Heart left ventricle (tissue), 16 donors: ENCODE results near the gene PADI4. TPM values are rescaled to one million over a fixed set of nuclear protein-coding genes. Genes with fewer than 3 reads are reported as not detected.
A peak's percentile ranks its signal among the peaks of the same experiment; 100 is the strongest.

Experiments used
- ATAC-seq, 4 donors: fragments of 200-7000 bp; cut with Tn5 transposase; one replicate each; pipeline ENCODE4 v1.9.1; 2020 to 2022; ENCODE audit warnings: moderate library complexity in 4 of 4, mild to moderate bottlenecking in 3 of 4, moderate number of reproducible peaks in 1 of 4
- DNase-seq, 5 donors: peaks; one replicate each; pipeline ENCODE4 v3.0.0-alpha.2; 2020
- H3K27ac ChIP-seq, 12 donors: fragments of 200-600 bp; sonication (generic) in 4 of 12; one replicate each; pipeline versions ENCODE4 v1.5.0 to v1.8.0; 2016 to 2022; ENCODE audit warnings: mild to moderate bottlenecking in 2 of 12
- H3K27me3 ChIP-seq, 9 donors: fragments of 200-600 bp; sonication (generic) in 2 of 9; one replicate each; pipeline versions ENCODE4 v1.5.1 to v1.8.0; 2016 to 2022; ENCODE audit warnings: mild to moderate bottlenecking in 3 of 9
- H3K36me3 ChIP-seq, 9 donors: fragments of 200-600 bp; sonication (generic) in 2 of 9; one replicate each; pipeline versions ENCODE4 v1.5.0 to v1.8.0; 2018 to 2022; ENCODE audit warnings: mild to moderate bottlenecking in 2 of 9
- H3K4me1 ChIP-seq, 12 donors: fragments of 200-600 bp; sonication (generic) in 4 of 12; one replicate each; pipeline versions ENCODE4 v1.5.0 to v1.8.0; 2016 to 2022; ENCODE audit warnings: mild to moderate bottlenecking in 3 of 12
- H3K4me3 ChIP-seq, 12 donors: fragments of 200-600 bp; sonication (generic) in 4 of 12; one replicate each; pipeline versions ENCODE4 v1.5.0 to v1.8.0; 2017 to 2022; ENCODE audit warnings: mild to moderate bottlenecking in 9 of 12, moderate library complexity in 4 of 12
- H3K9me3 ChIP-seq, 12 donors: fragments of 200-600 bp; sonication (generic) in 4 of 12; one replicate each; pipeline versions ENCODE4 v1.5.0 to v1.8.0; 2016 to 2022; ENCODE audit warnings: mild to moderate bottlenecking in 1 of 12
- CTCF ChIP-seq, 12 donors: fragments of 200-600 bp; sonication (generic) in 4 of 12; IDR thresholded peaks; one replicate each; pipeline versions ENCODE4 v1.5.0 to v1.8.0; 2018 to 2022; ENCODE audit warnings: antibody characterized with exemption in 12 of 12, mild to moderate bottlenecking in 5 of 12
- POLR2A ChIP-seq, 2 donors: fragments of 450-650 bp; IDR thresholded peaks; one replicate each; pipeline ENCODE4 v1.6.1; 2017; ENCODE audit warnings: antibody characterized with exemption in 2 of 2, mild to moderate bottlenecking in 2 of 2, moderate library complexity in 2 of 2
- WGBS, 4 donors: extraction: QIAGEN DNeasy Blood & Tissue Kit in 2 of 4; methylation state at CpG; one replicate each; pipeline versions ENCODE4 v1.1.5 to v1.1.7; 2013 to 2018; 5-methylcytosine and 5-hydroxymethylcytosine counted together
- intact Hi-C, 10 donors: fragments of 100-400 bp; cut with DNase I; formaldehyde crosslinking; loops; one replicate each; pipeline versions ENCODE4 v1.11.1 to v1.14.2; 2022
- polyA plus RNA-seq, 2 donors: library from polyadenylated mRNA; stranded (reverse); fragments of 200-250 nt; gene quantifications; one replicate each; pipeline ENCODE4 v1.2.3, GENCODE V29; 2013
- total RNA-seq, 9 donors: library from RNA; depleted of rRNA in 2 of 9; stranded (reverse); fragments of >200 nt in 2 of 9; fragmentation: NEBNext Ultra II Directional in 3 of 9; extraction: Animal tissue kit (Norgen Biotek cat#: 25700) in 3 of 9; gene quantifications; one replicate each; pipeline versions ENCODE4 v1.1.0 to v1.2.4, GENCODE V29; 2016 to 2023
- donor health status: ischemic (EF 13 %, LVEDD 7.1; RV severe dilation, severe dysfunction).
- donor health status: healthy with polysubstance abuse.
- donor health status: DM: no; HTN: yes; CAD: no.
- donor health status: DM: no; HTN: no; CAD: no.
- donor health status: ischemic (EF 25% LVEDD 6.9; RV normal size, moderate dysfunction).
- donor health status: ischemic (EF 25% LVEDD 5.7; RV mildly dilated, moderate dysfunction).
- donor health status: healthy.
- donor health status: DM: yes; HTN: yes; CAD: no.
- donor health status: ischemic (EF 35%, LVEDD 5.7; RV mildly dilated, moderate dysfunction).
- donor health status: nonischemic (EF 11% LVEDD 7.7; RV severe dilation, severe dysfunction).
- donor health status: DM: yes; HTN: yes; CAD: no.
- donor health status: PGD.
- donor health status: ischemic (EF 29% LVEDD 5.4; RV normal size, mild dysfunction).
- donor health status: nonischemic (EF 23%, LVEDD 6.1; RV moderate dilation, normal function).

Gene PADI4
- total and polyA plus RNA-seq, 11 donors, result 0.08 to 2.3 (median 0.35) TPM; not detected in 2

- intact Hi-C loops, result no loop called here
- WGBS, 4 donors, result 80 to 87% (median 83%) methylated on average over 6 of the region's 6 CpGs
Observed at GRCh38 chr1:17272066-17272465, 35.9 kb upstream of the PADI4 start.

GRCh38 chr1:17272646-17273045 lies 35.4 kb upstream of the PADI4 start:
- Histone ChIP-seq H3K4me1 (no peaks in the 10 kb centered on the region), H3K36me3 (no peaks in the 10 kb centered on the region), H3K27ac (no peak overlapping the region), H3K27me3 (peaks cover 0 to 36% (median 8%) of the 10 kb centered on the region in 9 donors), H3K4me3 (no peak overlapping the region), H3K9me3 (no peaks in the 10 kb centered on the region)
- intact Hi-C loops, result no loop called here
- no peak for TF ChIP-seq POLR2A (IDR thresholded peaks at IDR 0.05)
- TF ChIP-seq CTCF (IDR thresholded peaks at IDR 0.05), result no peak
- ATAC-seq (no peak), DNase-seq (no peak)
- 62 to 81% (median 71%) methylated on average over 4 of the region's 4 CpGs for WGBS, 4 donors

More at GRCh38 chr1:17272066-17272465, 35.9 kb upstream of the PADI4 start:
- Histone ChIP-seq H3K27ac (no peak overlapping the region), H3K4me1 (no peaks in the 10 kb centered on the region), H3K4me3 (no peak overlapping the region), H3K27me3 (peaks cover 0 to 31% (median 8%) of the 10 kb centered on the region in 9 donors), H3K36me3 (no peaks in the 10 kb centered on the region), H3K9me3 (no peaks in the 10 kb centered on the region)
- no peak for TF ChIP-seq POLR2A (IDR thresholded peaks at IDR 0.05)
- no peak for TF ChIP-seq CTCF (IDR thresholded peaks at IDR 0.05)
- ATAC-seq (no peak), DNase-seq (no peak)

- WGBS, 4 donors, result 45 to 67% (median 61%) methylated on average over 4 to 13 of the region's 13 CpGs
- no peak for TF ChIP-seq CTCF (IDR thresholded peaks at IDR 0.05)
- no peaks in the 10 kb centered on the region for H3K4me1 ChIP-seq
- H3K36me3 ChIP-seq, result no peaks in the 10 kb centered on the region
- H3K27ac ChIP-seq, result no peak overlapping the region
- H3K9me3 ChIP-seq, result no peaks in the 10 kb centered on the region
- H3K27me3 ChIP-seq, result peaks cover 0 to 36% (median 8%) of the 10 kb centered on the region in 9 donors
- ATAC-seq (no peak), DNase-seq (no peak)
- no peak overlapping the region for H3K4me3 ChIP-seq
- intact Hi-C loops, result no loop called here
Observed at GRCh38 chr1:17273096-17273495, 34.9 kb upstream of the PADI4 start.

- intact Hi-C loops, result no loop called here
- ATAC-seq, result no peak
- peak in 1 of 5 donors; percentile 30 for DNase-seq
- no peak overlapping the region for H3K27ac ChIP-seq
- H3K4me1 ChIP-seq, result no peaks in the 10 kb centered on the region
- no peaks in the 10 kb centered on the region for H3K36me3 ChIP-seq
- peaks cover 0 to 41% (median 8%) of the 10 kb centered on the region in 9 donors for H3K27me3 ChIP-seq
- no peak for TF ChIP-seq POLR2A (IDR thresholded peaks at IDR 0.05)
- TF ChIP-seq CTCF (IDR thresholded peaks at IDR 0.05), result peak in 10 of 12 donors; percentile 16 to 52 (median 42)
- no peak overlapping the region for H3K4me3 ChIP-seq
- H3K9me3 ChIP-seq, result no peaks in the 10 kb centered on the region
- 44 to 50% (median 47%) methylated on average over 6 to 15 of the region's 15 CpGs for WGBS, 4 donors
Observed at GRCh38 chr1:17274186-17275170, 33.5 kb upstream of the PADI4 start.
